AG09319 (cell line): ENCODE data around the gene RPP25L.

Source experiments
- DNase-seq: peaks from one replicate; pipeline ENCODE4 v3.0.0-alpha.2; 2010; ENCODE audit warnings: low read depth; ENCODE audit errors: extremely low read depth
- CTCF ChIP-seq: IDR thresholded peaks from 2 replicates; pipeline ENCODE4 v1.5.1; 2011; ENCODE audit warnings: low read depth, mild to moderate bottlenecking, inconsistent platforms, low read length, moderate library complexity

RPP25L gene

GRCh38 chr9:34606905-34607304 is 5.0 kb downstream of the RPP25L start:
- TF ChIP-seq CTCF: no peak
- no peak for DNase-seq

- no peak for DNase-seq
- TF ChIP-seq CTCF: no peak
Observed at GRCh38 chr9:34606190-34606589, 5.7 kb downstream of the RPP25L start.

GRCh38 chr9:34603610-34604231 is 8.2 kb downstream of the RPP25L start:
- TF ChIP-seq CTCF: peak; percentile 90
- DNase-seq: peak; percentile 19

GRCh38 chr9:34601937-34602573 is 9.8 kb downstream of the RPP25L start:
- TF ChIP-seq CTCF: no peak
- no peak for DNase-seq

GRCh38 chr9:34600908-34601307 is 11.0 kb downstream of the RPP25L start:
- no peak for TF ChIP-seq CTCF

GRCh38 chr9:34599546-34599945 is 12.4 kb downstream of the RPP25L start:
- DNase-seq: no peak
- TF ChIP-seq CTCF: no peak

More at GRCh38 chr9:34600908-34601307, 11.0 kb downstream of the RPP25L start:
- DNase-seq: no peak

GRCh38 chr9:34594177-34594576 is 17.7 kb downstream of the RPP25L start:
- DNase-seq: no peak
- TF ChIP-seq CTCF: no peak
